NCI-H1436 treated with DMSO at 0.1 percent for 48 hours (cell line): ENCODE measurements around the gene MAU2.

Experiments
- DNase-seq: peaks from one replicate; lab custom pipeline; 2025; lab: John Stamatoyannopoulos, UW

The MAU2 gene, protein sequence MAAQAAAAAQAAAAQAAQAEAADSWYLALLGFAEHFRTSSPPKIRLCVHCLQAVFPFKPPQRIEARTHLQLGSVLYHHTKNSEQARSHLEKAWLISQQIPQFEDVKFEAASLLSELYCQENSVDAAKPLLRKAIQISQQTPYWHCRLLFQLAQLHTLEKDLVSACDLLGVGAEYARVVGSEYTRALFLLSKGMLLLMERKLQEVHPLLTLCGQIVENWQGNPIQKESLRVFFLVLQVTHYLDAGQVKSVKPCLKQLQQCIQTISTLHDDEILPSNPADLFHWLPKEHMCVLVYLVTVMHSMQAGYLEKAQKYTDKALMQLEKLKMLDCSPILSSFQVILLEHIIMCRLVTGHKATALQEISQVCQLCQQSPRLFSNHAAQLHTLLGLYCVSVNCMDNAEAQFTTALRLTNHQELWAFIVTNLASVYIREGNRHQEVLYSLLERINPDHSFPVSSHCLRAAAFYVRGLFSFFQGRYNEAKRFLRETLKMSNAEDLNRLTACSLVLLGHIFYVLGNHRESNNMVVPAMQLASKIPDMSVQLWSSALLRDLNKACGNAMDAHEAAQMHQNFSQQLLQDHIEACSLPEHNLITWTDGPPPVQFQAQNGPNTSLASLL

DNA sequence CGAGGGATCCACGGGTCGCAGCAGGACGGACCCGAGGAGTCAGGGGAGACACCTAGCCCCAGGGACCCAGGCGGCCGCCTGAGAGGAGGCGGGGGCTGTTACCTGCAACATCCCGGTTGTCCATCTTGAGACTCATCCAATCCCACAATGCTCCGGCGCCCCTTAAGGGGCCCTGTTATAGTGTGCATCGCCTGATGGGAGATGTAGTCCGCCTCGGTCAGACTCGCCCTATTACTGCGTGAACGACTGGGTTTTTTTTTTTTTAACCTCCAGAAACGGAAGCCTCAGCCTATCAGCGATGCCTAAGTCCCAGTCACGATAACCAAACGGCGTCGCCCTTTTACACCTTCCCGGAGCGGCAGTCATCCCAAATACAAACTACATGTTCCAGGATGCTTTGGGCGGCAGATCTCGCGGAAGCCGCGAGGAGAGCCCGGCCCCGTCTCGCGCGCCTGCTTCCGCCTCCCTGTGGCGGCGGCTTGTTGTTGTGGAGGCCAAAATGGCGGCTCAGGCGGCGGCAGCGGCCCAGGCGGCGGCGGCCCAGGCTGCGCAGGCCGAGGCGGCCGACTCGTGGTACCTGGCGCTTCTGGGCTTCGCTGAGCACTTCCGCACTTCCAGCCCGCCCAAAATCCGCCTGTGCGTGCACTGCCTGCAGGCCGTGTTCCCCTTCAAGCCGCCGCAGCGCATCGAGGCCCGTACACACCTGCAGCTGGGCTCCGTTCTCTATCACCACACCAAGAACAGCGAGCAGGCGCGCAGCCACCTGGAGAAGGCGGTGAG lies at the start of gene MAU2, which contains the start of gene SUGP1:
Gene MAU2, plus strand, starts transcription at position 469 of the 780 bp plus-strand sequence. Its CDS starts 31 bp downstream, at position 500.
Gene SUGP1, minus strand, starts transcription at position 149 of the 780 bp plus-strand sequence. Its CDS starts 13 bp downstream, at position 136.
- DNase-seq = peak; percentile 94

DNA sequence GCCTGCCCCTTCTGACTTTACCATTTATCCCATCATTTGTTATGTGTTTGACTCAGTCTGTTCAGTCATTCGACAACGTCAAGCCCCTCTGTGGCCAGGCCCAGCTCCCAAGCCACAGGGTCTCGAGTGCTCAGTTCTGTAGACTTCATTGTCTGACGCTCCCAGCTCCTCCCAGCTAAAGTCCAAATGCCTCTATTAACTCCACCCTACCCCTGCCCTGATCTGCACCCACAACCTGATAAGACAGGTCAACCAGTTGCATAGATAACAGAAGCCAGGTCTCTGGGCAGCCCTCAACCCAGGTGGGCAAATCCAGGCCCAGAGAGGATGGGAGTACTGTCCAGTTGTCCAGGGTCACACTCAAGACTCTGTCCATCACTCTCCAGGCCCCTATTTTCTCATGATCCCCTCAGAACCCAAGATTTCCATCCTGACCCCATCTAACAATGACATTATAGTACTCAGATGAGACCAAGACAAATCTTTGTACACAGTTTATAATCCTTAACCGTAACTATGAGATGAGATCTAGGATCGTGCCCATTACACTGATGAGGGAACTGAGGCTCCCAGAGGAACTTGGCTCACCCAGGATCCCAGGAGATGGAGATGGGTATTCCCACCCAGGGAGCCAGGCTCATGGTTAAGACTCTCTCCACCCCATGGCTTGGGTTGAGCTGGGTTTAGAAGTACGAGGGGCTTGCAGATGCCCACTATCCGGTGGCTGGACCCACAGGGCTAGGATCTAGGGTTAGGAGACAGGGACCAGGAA lies 48.6 kb upstream of the MAU2 start:
- DNase-seq = no peak

DNA sequence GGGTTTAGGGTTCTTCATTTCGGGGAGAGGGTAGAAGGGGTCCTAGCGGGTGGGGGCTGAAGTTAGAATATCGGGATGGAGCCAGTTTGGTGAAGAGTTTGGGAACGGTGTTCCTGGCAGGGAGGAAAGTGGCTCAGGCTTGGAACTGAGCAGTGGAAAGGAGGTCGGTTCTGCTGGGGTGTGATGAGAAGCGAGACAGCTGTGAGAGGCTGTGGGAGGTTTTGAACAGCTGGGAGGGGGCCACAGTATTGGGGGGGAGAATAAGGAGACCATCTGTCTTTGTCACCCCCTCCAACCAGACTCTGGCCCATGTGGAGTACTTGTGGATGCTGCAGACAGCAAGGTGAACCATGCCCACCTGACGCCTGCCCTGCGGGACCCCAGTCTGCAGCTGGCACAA lies 46.5 kb upstream of the MAU2 start:
- no peak for DNase-seq

DNA sequence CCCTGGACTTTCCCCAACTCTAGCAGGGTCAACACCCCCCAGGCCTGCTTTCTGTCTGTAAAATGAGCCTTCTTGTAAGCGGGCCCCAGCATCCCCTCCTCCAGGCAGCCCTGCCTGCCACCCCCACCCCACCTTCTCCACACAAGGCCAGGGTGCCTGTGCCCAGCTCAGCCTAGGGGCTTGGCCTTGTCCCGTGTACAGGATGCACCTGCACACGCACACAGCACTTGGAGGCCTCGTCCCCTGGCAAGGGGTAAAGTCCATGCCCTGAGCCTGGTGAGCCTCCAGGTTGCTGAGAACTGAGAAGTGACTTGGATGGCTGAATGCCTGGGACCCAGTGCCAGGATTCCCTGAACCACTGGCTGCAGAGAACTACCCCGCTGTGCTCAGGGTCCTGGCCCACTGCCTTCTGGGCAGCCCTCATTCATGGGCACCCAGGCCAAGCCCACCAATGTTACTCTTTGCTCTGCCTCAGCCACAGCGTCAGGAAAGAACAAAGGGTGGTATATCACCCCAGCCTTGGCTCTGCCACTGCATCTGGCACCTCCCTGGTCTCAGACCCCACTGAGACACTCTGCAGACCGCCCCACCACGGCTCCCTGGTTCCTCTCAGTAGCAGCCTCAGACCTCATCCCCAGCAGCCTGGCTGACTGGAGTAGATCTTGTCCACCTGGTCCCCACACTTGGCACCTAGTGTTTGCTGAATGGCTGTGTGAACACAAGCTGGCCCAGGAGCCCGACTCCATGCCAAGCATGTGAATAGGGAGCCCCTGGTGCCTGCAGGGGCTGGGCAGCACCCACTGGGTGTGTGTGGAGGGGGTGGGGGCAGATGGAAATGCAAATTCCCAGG lies 45.7 kb upstream of the MAU2 start:
- no peak for DNase-seq

DNA sequence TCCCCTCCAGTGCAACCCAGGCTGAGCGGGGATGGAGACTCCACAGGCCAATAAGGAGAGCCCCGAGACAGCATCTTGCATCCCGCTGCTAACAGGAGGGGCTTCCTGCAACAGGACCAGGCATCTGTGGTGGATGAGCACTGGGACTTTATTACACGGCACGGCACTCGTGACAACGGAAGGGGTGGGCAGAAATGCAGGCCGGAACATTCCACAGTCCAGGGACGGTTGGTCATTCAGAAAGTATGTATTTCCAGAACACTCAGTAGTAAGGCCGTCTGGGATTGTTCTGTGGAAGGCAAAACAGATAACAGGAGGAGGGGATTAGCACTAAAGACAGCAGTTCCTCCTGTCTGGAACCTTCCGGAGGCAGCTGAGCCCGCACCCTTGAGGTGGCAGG lies 44.2 kb upstream of the MAU2 start:
- no peak for DNase-seq

DNA sequence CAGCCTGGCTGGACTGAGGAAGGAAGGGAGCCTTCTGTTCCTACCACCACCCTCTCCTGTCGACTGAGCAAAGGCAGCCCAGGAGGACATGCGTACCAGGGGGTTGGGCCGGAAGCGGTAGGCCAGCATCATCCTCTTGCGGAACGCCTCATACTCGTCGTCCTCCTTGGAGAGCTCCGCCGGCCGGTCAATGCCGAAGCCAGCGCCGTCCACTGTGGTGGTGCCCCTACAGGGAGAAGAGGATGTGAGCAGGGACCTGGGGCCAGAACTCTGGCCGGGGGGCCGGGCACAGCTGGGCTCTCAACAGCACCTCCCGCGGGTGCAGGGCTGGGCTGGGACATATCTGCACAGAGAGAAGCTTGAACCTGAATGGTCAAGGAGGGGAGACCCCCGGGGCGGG lies 43.8 kb upstream of the MAU2 start:
- no peak for DNase-seq

DNA sequence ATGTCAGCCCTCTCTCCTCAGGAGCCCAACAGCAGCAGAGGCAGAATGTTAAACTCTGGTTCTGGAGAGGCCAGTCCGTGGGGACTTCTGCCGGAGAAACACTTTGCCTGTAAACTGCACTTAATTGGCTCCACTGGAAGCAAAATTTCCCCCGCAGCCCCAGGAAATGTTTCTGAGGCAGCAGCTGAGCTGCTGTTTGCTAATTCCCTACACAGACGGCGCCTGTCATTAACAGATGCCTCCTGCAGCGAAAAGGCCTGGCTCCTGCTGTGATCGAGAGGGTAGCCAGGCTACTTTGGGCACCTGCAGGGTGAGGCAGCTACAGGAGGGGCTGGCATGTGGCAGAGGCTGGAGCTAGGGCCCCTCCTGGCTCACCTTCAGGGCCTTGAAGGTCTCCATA lies 42.3 kb upstream of the MAU2 start:
- no peak for DNase-seq

DNA sequence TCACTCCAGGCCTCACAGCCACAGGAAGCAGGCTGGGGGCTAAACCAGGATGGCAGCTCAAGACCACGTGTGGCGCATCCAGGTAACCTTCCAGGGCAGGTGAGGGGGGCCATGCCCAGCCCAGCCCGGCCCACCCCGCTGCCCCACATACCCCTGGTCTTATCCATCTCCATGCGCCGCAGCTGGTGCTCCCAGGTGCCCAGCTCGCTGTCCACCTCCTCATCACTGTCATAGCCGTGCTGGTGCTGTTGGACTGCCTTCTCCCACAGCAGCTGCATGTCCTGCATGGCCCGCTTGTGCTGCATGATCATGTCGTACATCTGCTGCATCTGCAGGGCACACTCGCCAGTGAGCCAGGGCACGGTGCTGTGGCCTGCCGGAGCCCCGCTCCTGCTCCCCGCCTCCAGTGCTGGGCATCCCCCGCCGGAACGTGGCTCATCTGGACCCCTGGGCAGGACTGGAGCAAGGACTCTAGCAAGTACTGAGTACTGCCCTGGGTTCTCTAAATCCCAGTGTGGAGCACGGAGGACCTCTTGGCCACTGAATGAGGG lies 41.5 kb upstream of the MAU2 start:
- no peak for DNase-seq

DNA sequence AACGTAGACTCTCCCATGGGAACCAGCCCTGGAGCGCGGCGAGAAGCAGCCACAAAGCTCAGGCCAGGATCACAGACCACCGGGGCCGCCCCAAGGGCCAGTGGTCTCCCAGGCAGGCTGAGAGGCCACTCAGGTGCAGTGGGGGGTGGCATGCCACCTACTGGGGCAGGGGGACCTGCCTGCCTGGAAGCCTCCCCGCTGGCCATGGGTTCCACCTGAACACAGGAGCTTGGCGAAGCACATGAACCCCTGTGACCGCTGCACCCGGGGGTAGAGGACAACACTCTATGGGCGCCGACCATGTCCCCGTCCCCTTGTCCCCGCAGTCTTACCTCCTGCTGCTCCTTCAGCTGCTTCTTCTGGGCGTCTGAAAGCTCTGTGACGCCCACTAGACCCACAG lies 40.8 kb upstream of the MAU2 start:
- DNase-seq = no peak

DNA sequence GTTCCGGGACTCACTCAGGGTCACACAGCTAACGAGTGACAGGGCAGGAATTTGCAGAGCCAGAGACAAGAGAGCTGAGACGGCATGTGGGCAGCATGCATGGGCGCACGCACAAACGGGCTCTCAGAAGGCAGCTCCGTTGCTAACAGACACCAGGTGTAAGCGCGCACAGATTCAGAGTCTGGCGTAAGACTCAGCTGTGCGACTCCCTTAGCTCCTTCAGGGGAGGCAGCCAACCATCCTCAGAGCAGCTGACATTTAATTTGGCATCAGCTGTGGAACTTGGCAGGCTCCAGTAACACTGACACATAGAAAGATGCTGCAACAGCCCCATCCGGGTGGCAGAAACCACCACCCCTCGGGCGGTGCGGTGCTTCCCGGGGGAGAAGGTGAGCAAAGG lies 40.1 kb upstream of the MAU2 start:
- no peak for DNase-seq

DNA sequence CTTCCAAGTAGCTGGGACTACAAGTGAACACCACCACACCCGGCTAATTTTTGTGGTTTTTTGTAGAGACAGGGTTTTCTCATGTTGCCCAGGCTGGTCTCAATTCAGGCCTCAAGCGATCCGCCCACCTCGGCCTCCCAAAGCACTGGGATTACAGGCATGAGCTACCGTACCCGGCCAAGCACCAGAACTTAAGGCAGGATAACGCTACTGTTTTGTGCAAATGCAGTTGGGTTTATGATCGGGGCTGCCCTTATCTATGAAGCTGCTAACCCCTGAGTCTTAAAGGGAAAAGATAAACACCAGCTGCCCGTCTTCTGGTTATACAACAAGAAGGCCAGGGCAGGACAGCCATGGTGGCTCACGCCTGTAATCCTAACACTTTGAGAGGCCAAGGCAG lies 34.9 kb upstream of the MAU2 start:
- DNase-seq = no peak

DNA sequence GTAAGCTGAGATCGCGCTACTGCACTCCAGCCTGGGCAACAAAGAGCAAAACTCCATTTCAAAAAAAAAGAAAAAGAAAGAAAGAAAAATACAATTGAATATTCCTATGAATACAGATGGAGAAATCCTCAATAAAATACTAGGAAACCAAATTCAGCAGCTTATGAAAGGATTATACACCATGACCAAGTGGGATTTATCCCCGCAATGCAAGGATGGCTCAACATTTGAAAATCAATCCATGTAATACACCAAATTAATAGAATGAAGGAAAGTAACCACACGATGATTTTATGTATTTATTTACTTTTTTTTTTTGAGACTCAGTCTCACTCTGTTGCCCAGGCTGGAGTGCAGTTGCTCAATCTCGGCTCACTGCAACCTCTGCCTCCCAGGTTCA lies 28.0 kb upstream of the MAU2 start:
- no peak for DNase-seq

DNA sequence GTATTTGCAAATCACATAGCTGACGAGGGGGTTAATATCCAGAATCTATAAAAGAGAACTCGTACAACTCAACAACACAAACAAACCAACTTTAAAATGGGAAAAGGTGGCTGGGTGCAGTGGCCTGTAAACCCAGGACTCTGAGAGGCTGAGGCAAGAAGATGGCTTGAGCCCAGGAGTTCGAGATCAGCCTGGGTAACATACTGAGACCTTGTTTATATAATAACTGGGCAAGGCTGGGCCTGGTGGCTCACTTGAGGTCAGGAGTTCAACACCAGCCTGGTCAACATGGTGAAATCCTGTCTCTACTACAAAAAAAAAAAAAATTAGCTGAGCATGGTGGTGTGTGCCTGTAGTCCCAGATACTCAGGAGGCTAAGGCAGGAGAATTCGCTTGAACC lies 25.7 kb upstream of the MAU2 start:
- no peak for DNase-seq

DNA sequence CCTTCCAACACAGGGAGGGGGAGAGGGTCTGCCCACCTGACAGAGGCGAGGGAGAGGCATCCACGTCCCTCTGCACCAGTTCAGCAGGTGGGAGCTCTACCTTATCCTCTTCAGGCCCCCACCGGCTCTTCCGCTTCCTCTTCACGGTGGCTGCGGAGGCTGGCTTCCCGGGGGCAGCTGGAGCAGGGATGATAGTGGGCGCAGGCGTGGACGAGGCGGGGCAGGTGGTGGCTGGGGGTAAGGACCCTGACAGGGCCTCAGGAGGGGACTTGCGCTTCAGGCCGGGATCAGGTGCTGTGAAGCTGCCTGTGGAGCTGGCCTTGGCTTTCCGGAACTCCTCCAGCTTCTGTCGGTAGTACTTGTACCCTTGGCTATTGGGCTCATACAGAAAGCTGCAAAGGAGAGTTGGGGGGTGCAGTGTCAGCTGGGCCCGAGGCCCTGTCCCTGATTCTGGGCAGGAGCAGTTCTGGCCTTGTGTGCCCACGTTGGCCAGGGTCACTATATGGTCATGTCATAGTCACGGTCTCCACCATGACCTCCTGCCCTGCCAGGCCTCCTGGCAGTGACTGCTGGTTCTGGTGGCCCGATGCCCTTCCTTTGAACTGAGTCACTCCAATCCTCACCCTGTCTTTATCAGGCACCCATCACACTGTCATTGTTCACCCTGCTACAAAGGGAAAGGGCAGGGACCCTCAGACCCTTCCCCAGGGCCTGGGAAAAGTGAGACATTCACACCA lies 23.5 kb upstream of the MAU2 start:
- no peak for DNase-seq

DNA sequence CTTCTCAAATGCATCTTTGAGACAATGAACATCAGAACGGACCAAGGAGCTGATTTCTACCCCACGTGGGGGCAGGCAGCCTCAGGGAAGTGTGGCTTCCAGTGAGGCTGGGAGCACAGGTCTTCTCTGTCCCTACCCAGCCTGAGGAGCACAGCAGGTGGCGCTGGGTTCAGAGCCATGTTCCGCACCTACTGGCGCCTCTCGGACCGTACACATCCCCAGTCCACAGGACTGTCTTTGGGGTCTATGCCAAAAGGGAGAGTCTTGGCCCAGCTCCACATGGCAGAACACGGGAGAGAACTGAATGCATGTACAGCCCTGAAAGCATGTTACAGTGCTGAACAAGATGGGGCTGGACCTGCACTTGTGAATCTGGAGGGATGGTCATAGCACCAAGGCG lies 22.9 kb upstream of the MAU2 start:
- no peak for DNase-seq

DNA sequence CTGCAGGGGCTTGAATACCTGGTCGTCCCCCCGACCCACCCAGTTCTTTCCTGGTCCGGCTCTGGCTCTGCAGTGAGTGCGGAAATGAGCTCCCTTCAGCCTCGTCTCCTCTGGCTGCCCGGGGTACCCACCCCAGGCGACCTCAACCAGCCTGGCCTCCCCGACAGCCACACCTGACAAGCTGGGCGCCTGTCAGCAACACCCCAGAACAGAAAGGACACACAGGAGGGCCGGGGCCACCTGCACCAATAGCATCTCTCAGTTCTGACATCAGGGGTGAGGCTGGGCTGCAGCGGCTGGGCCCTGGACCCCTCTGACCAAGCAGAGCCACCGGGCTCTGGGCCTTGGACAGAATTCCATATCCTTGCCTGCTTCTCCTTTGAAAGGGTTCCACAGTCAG lies 20.0 kb upstream of the MAU2 start:
- DNase-seq = no peak

DNA sequence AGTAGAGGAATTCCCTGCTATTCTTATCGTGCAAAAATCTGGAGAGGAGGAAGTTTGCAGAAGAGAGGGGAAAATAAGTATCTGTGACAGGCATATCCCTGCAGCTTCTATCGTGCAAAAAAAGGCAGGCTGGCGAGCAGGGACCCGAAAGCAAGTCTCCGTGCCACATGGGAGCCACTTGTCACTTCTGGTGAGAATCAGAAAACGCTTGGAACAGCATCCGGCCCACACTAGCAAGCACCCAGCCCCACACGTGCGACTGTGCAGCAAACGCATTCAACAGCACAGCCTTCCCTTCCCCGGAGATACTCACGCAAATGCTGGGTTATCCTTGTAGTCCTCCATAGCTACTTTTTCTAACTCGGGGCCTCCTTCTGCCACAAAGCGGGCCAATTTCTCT lies 17.2 kb upstream of the MAU2 start:
- DNase-seq = no peak

DNA sequence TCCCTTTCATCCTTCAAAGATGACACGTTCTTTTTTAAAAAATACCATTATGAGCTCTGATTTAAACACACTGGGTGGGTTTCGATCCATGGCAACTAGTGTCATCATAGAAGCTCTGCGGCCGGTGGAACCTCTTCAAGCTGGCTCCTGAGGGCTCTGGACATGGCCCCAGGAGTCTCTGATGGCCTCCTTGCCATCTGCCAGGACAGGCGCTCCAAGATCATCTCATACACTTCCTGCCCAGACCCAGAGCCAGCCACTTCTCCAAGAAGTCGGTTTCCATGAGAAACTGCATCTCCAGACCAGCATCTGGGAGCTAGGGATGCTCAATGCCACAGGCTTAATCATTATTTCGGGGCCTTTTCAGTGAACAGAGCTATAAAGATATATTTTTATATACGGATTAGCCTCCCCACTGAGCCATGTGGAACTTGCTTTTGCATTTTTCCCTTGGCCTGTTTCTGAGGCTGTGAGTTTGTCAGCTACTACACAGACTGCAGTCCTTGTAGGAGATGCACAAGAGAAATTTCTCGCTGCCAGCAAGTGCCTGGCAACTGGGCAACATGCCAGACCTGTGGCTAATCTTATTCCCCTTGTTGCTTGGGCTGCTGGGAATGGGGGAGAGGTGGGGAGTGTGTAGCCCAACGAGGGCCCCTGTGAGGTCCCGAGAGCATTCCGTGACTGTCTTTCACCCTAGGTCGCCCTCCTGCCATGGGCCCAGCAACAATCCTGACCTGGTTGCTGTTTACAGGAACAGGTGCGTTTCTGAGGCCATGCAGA lies 16.3 kb upstream of the MAU2 start:
- no peak for DNase-seq

DNA sequence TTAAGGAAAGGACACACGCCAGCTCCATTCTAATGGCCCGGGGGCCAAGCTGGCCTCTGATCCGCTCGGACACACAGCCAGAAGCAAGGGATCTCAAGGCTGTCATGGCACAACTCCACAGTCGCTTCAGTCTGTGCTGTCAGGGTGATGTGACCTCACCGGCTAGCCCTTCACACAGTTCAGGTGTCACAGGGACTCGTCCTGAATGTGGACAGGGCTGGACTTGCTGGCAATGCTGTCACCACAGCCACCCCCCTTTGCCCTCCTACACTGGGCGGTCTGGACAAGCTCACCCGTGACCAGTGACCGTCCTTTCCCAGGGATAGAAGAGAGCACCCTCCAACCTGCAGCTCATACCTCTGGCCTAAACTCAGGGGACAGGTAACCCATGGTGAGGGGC lies 15.6 kb upstream of the MAU2 start:
- DNase-seq = no peak
